Measurements from ENCODE around the gene SNAPC2. TPM values are rescaled to one million over a fixed set of nuclear protein-coding genes. Genes with fewer than 3 reads are reported as not detected.

Gene SNAPC2
- total and polyA plus RNA-seq, 2 donors: 6.4 to 16.0 TPM

DNA sequence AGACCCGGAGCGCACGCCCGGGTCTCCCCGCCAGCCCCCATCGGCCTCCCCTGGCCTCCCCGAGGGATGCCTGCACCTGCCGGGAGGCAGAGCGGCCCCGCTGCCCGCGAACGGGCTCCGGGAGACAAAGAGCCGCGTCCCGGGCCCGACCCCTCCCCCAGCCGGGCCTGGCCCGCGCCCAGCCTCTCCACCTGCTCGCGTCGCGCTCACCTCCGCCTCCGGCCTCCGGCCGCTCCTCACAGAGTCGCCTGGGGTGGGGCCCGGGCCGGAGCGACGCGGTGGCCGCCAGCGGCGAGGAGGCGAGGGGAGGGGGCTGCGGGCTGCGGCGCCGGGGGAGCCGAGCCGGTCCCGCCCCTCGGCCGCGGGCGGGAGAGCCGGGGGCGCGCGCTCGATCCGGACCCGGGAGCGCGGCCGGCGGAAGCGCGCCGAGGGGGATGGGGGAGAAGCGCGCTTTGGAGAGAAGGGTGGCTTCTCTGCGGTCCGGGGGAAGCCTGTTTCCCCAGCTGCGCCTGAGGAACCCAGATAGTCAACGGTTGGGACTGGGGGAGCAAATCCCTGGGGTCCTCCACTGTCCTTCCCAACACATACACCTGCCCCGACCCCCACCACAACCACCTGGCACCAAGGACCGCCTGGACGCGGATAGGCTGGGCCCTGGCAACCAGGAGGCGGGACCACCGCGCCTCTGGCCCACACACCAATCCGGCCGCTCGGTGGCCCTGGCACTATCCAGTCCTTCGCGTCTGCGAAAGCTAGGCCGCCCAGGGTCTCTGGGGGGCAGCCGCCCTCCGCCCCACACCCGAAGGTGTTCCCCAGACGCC is 45.9 kb upstream of the SNAPC2 start, which contains the start of gene PRR36:
Gene PRR36 (minus strand): TSS at position 315 of the 821 bp plus-strand sequence. CDS start 701 bp downstream, outside the sequence.
- Histone ChIP-seq H3K4me3 (ENCODE audit: low read length in 2 of 2) (peak within 1 kb of the TSS; percentile 10 to 39), H3K4me1 (ENCODE audit: control insufficient read depth in 2 of 2, insufficient read depth in 2 of 2, low read length in 2 of 2) (peaks cover 7 to 29% of the 10 kb centered on the region in 2 donors), H3K27me3 (ENCODE audit: control insufficient read depth in 2 of 2, insufficient read depth in 1 of 2, low read length in 1 of 2) (peaks cover 32 to 73% of the 10 kb centered on the region in 2 donors), H3K27ac (ENCODE audit: low read depth in 1 of 2, low read length in 1 of 2) (no peak within 1 kb of the TSS), H3K9me3 (ENCODE audit: control insufficient read depth in 2 of 2, insufficient read depth in 1 of 2, low read length in 1 of 2) (peaks cover 4 to 25% of the 10 kb centered on the region in 2 donors), H3K36me3 (ENCODE audit: control insufficient read depth in 2 of 2, insufficient read depth in 2 of 2, low read length in 1 of 2) (no peaks in the 10 kb centered on the region)
- 2% methylated on average over 88 of the region's 88 CpGs for WGBS
- peak in 1 of 9 donors; percentile 45 for DNase-seq (ENCODE audit: low read depth in 6 of 9, low spot score in 9 of 9)

DNA sequence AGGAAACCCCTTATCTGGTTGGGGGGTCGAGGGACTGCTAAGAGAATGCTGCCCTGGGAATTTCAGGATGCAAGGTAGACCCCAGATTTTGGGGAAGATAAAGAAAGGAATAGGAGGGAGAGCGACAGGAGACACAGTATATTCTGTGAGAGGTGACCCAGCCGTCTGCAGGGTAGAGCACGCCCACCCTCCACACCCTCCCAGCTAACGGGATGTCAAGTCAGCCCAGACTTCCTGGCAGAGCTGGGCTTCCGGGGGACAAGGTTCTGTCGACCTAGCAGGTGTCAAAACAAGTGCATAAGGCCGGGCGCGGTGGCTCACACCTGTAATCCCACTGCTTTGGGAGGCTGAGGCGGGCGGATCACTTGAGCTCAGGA is 45.3 kb upstream of the SNAPC2 start:
- 27% methylated on average over 12 of the region's 12 CpGs for WGBS

DNA sequence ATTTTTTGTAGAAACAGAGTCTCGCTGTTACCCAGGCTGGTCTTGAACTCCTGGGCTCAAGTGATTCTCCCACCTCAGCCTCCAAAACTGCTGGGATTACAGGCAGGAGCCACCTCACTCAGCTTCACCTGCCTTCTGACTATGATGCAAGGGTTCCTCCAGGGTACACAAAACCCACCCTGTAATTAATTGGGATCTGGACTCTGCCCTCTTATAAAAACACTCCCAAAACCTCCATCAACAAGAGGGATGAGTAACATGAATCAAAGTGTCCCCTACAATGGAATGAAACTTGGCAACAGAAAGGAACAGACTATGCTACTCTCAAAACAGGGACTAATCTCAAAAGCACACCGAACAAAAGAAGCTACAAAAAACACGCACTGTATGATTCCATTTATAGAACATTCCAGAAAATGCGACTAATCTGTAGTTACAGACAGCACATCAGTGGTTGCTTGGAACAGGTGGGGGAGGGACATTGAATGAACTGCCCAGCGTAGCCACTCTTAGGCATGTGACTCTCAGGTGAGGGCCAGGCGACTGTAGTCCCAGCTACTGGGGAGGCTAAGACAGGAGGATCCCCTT is 42.8 kb upstream of the SNAPC2 start:
- peaks cover 25 to 53% of the 10 kb centered on the region in 2 donors for H3K27me3 ChIP-seq (ENCODE audit: control insufficient read depth in 2 of 2, insufficient read depth in 1 of 2, low read length in 1 of 2)

More for the DNA sequence above, 45.3 kb upstream of the SNAPC2 start:
- peak in 1 of 9 donors; percentile 29 for DNase-seq (ENCODE audit: low read depth in 6 of 9, low spot score in 9 of 9)
- peaks cover 4 to 25% of the 10 kb centered on the region in 2 donors for H3K9me3 ChIP-seq (ENCODE audit: control insufficient read depth in 2 of 2, insufficient read depth in 1 of 2, low read length in 1 of 2)
- H3K4me3 ChIP-seq (ENCODE audit: low read length in 2 of 2): peak overlapping the region in 1 of 2 donors; percentile 39
- no peak overlapping the region for H3K27ac ChIP-seq (ENCODE audit: low read depth in 1 of 2, low read length in 1 of 2)
- H3K4me1 ChIP-seq (ENCODE audit: control insufficient read depth in 2 of 2, insufficient read depth in 2 of 2, low read length in 2 of 2): peaks cover 5 to 25% of the 10 kb centered on the region in 2 donors
- H3K27me3 ChIP-seq (ENCODE audit: control insufficient read depth in 2 of 2, insufficient read depth in 1 of 2, low read length in 1 of 2): peaks cover 32 to 74% of the 10 kb centered on the region in 2 donors
- no peaks in the 10 kb centered on the region for H3K36me3 ChIP-seq (ENCODE audit: control insufficient read depth in 2 of 2, insufficient read depth in 2 of 2, low read length in 1 of 2)

DNA sequence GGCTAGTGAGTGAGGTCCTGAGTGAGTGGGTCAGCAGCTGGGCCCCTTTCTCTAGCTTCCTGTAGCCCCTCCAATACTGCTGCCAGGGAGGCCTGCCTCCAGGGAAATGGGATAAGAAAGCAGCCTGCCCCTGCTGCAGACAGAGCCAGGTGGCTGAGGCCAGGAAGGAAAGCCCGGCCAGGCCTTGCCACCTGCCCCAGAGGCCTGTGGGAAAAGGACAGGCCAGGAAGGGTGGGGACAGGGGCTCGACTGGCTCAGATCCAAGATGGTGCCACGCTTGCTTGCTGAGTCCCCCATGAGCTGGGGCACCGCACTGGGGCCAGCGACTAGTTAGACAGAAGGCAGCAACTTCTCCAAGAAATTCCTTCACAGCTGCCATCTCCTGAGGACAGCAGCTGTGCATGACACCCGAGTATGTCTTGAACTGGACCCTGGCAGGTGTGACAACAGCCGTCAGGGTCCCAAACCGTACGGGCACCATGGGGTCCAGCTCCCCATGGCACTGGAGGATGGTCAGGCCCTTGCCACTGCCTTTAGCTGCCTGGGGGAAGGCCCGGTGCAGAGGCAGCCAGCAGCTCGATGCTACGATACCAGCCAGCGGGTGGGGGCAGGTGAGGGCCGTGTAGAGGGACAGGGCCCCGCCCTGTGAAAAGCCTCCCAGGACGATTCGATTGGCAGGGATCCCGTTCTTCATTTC is 40.9 kb upstream of the SNAPC2 start:
- Histone ChIP-seq H3K36me3 (ENCODE audit: control insufficient read depth in 2 of 2, insufficient read depth in 2 of 2, low read length in 1 of 2) (no peaks in the 10 kb centered on the region), H3K4me1 (ENCODE audit: control insufficient read depth in 2 of 2, insufficient read depth in 2 of 2, low read length in 2 of 2) (peaks cover 5 to 7% of the 10 kb centered on the region in 2 donors), H3K4me3 (ENCODE audit: low read length in 2 of 2) (no peak overlapping the region), H3K27ac (ENCODE audit: low read depth in 1 of 2, low read length in 1 of 2) (no peak overlapping the region), H3K9me3 (ENCODE audit: control insufficient read depth in 2 of 2, insufficient read depth in 1 of 2, low read length in 1 of 2) (peaks cover 0 to 2% of the 10 kb centered on the region in 2 donors), H3K27me3 (ENCODE audit: control insufficient read depth in 2 of 2, insufficient read depth in 1 of 2, low read length in 1 of 2) (peaks cover 7 to 34% of the 10 kb centered on the region in 2 donors)
- no peak for DNase-seq (ENCODE audit: low read depth in 6 of 9, low spot score in 9 of 9)
- WGBS: 90% methylated on average over 18 of the region's 18 CpGs

More for the DNA sequence above, 42.8 kb upstream of the SNAPC2 start:
- Histone ChIP-seq H3K9me3 (ENCODE audit: control insufficient read depth in 2 of 2, insufficient read depth in 1 of 2, low read length in 1 of 2) (peaks cover 2 to 10% of the 10 kb centered on the region in 2 donors), H3K4me1 (ENCODE audit: control insufficient read depth in 2 of 2, insufficient read depth in 2 of 2, low read length in 2 of 2) (peaks cover 5 to 7% of the 10 kb centered on the region in 2 donors), H3K4me3 (ENCODE audit: low read length in 2 of 2) (no peak overlapping the region), H3K36me3 (ENCODE audit: control insufficient read depth in 2 of 2, insufficient read depth in 2 of 2, low read length in 1 of 2) (no peaks in the 10 kb centered on the region), H3K27ac (ENCODE audit: low read depth in 1 of 2, low read length in 1 of 2) (no peak overlapping the region)
- no peak for DNase-seq (ENCODE audit: low read depth in 6 of 9, low spot score in 9 of 9)
- WGBS: 95% methylated on average over 6 of the region's 6 CpGs

GRCh38 chr19:7879836-7880235 is 40.3 kb upstream of the SNAPC2 start:
- peaks cover 2 to 28% of the 10 kb centered on the region in 2 donors for H3K27me3 ChIP-seq (ENCODE audit: control insufficient read depth in 2 of 2, insufficient read depth in 1 of 2, low read length in 1 of 2)
- DNase-seq (ENCODE audit: low read depth in 6 of 9, low spot score in 9 of 9): no peak
- peaks cover under 1 to 1% of the 10 kb centered on the region in 2 donors for H3K4me1 ChIP-seq (ENCODE audit: control insufficient read depth in 2 of 2, insufficient read depth in 2 of 2, low read length in 2 of 2)
- H3K9me3 ChIP-seq (ENCODE audit: control insufficient read depth in 2 of 2, insufficient read depth in 1 of 2, low read length in 1 of 2): peaks cover 0 to 2% of the 10 kb centered on the region in 2 donors
- H3K4me3 ChIP-seq (ENCODE audit: low read length in 2 of 2): no peak overlapping the region
- H3K27ac ChIP-seq (ENCODE audit: low read depth in 1 of 2, low read length in 1 of 2): no peak overlapping the region
- WGBS: 96% methylated on average over 19 of the region's 19 CpGs
- no peaks in the 10 kb centered on the region for H3K36me3 ChIP-seq (ENCODE audit: control insufficient read depth in 2 of 2, insufficient read depth in 2 of 2, low read length in 1 of 2)

DNA sequence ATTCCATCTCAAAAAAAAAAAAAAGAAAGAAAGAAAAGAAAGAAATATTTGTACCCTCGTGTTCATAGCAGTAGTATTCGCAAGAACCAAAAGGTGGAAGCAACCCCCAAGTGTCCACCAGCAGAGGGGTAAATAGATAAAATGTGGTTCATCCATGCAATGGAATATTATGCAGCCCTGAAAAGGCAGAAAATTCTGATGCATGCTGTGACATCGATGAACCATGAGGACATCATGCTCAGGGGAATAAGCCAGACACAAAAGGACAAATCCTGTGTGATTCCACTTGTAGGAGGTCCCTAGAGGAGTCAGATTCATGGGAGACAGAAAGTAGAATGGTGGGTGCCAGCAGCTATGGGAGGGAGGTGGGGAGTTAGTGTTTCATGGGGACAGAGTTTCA is 38.2 kb upstream of the SNAPC2 start:
- no peak for DNase-seq (ENCODE audit: low read depth in 6 of 9, low spot score in 9 of 9)
- no peak overlapping the region for H3K27ac ChIP-seq (ENCODE audit: low read depth in 1 of 2, low read length in 1 of 2)
- H3K9me3 ChIP-seq (ENCODE audit: control insufficient read depth in 2 of 2, insufficient read depth in 1 of 2, low read length in 1 of 2): no peaks in the 10 kb centered on the region
- H3K27me3 ChIP-seq (ENCODE audit: control insufficient read depth in 2 of 2, insufficient read depth in 1 of 2, low read length in 1 of 2): peaks cover 0 to 21% of the 10 kb centered on the region in 2 donors
- H3K4me1 ChIP-seq (ENCODE audit: control insufficient read depth in 2 of 2, insufficient read depth in 2 of 2, low read length in 2 of 2): no peaks in the 10 kb centered on the region
- no peak overlapping the region for H3K4me3 ChIP-seq (ENCODE audit: low read length in 2 of 2)
- no peaks in the 10 kb centered on the region for H3K36me3 ChIP-seq (ENCODE audit: control insufficient read depth in 2 of 2, insufficient read depth in 2 of 2, low read length in 1 of 2)
- WGBS: 97% methylated on average over 3 of the region's 3 CpGs

DNA sequence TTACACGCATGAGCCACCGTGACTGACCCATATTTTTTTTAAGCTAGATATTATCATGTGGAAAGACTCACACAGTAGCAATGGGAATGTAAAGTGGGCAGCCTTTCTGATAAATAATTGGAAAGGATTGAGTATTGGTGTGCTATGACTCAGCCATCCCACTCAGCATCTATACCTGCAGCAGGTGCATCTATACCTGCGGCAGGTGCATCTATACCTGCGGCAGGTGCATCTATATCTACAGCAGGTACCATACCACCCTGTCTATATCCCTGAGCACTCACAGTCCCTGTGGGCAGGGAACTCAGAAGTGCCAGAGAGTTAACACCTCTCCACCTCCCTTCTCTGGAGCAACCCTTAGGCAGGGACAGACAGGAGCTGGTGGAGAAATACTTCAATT is 37.0 kb upstream of the SNAPC2 start:
- H3K36me3 ChIP-seq (ENCODE audit: control insufficient read depth in 2 of 2, insufficient read depth in 2 of 2, low read length in 1 of 2): no peaks in the 10 kb centered on the region
- WGBS: 99% methylated on average over 4 of the region's 4 CpGs
- DNase-seq (ENCODE audit: low read depth in 6 of 9, low spot score in 9 of 9): no peak

DNA sequence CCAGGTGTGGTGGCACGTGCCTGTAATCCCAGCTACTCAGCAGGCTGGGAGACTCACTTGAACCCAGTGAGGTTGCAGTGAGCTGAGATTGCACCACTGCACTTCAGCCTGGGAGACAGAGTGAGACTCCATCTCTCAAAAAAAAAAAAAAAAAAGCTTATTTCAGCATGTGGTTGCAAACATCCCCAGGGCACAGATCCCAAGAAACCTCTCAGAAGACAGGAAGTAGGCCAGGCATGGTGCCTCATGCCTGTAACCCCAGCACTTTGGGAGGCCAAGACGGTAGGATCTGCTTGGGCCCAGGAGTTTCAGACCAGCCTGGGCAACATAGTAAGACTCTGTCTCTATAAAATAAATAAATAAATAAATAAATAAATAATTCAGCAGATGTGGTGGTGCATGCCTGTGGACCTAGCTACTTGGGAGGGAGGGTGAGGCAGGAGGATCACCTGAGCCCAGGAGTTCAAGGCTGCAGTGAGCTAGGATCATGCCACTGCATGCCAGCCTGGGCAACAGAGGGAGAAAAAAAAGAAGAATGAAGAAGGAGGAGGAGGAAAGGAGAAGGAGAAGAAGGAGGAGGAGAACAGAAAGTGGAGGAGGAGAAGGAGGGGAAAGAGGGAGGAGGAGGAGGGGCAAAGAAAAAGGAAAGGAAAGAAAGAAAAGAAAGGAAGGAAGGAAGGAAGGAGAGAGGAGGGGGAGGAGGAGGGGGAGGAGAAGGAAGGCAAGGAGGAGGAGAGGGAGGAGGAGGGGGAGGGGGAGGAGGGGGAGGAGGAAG is 36.2 kb upstream of the SNAPC2 start:
- Histone ChIP-seq H3K27ac (ENCODE audit: low read depth in 1 of 2, low read length in 1 of 2) (no peak overlapping the region), H3K4me1 (ENCODE audit: control insufficient read depth in 2 of 2, insufficient read depth in 2 of 2, low read length in 2 of 2) (peaks cover 3 to 4% of the 10 kb centered on the region in 2 donors)
- 94% methylated on average over 2 of the region's 2 CpGs for WGBS

More for the DNA sequence above, 37.0 kb upstream of the SNAPC2 start:
- Histone ChIP-seq H3K9me3 (ENCODE audit: control insufficient read depth in 2 of 2, insufficient read depth in 1 of 2, low read length in 1 of 2) (peaks cover 0 to 6% of the 10 kb centered on the region in 2 donors), H3K27me3 (ENCODE audit: control insufficient read depth in 2 of 2, insufficient read depth in 1 of 2, low read length in 1 of 2) (peaks cover 3 to 26% of the 10 kb centered on the region in 2 donors), H3K4me3 (ENCODE audit: low read length in 2 of 2) (no peak overlapping the region), H3K4me1 (ENCODE audit: control insufficient read depth in 2 of 2, insufficient read depth in 2 of 2, low read length in 2 of 2) (peaks cover under 1 to 2% of the 10 kb centered on the region in 2 donors), H3K27ac (ENCODE audit: low read depth in 1 of 2, low read length in 1 of 2) (no peak overlapping the region)

More for the DNA sequence above, 36.2 kb upstream of the SNAPC2 start:
- DNase-seq (ENCODE audit: low read depth in 6 of 9, low spot score in 9 of 9): no peak
- Histone ChIP-seq H3K36me3 (ENCODE audit: control insufficient read depth in 2 of 2, insufficient read depth in 2 of 2, low read length in 1 of 2) (no peaks in the 10 kb centered on the region), H3K9me3 (ENCODE audit: control insufficient read depth in 2 of 2, insufficient read depth in 1 of 2, low read length in 1 of 2) (peaks cover 0 to 6% of the 10 kb centered on the region in 2 donors), H3K4me3 (ENCODE audit: low read length in 2 of 2) (no peak overlapping the region), H3K27me3 (ENCODE audit: control insufficient read depth in 2 of 2, insufficient read depth in 1 of 2, low read length in 1 of 2) (peaks cover 11 to 33% of the 10 kb centered on the region in 2 donors)

Data from thymus (tissue), 11 donors.